GM23338 (cell line): ENCODE results near the gene ZNF628.

ENCODE experiments used
- CREB1 ChIP-seq: fragments of 250-450 bp; sonication (Bioruptor Pico); IDR thresholded peaks from 2 replicates; pipeline ENCODE4 v1.5.0; 2020; ENCODE audit warnings: low read depth, mild to moderate bottlenecking, moderate library complexity
- CTCF ChIP-seq, 2 experiments: fragments of 200-600 bp in 1 of 2; sonication (generic) in 1 of 2; conservative IDR thresholded peaks; 2 replicates each; pipeline versions ENCODE4 v1.5.1 to v1.6.1; 2016 to 2017; ENCODE audit warnings: antibody characterized with exemption in 2 of 2, low read depth in 2 of 2, mild to moderate bottlenecking in 2 of 2, moderate library complexity in 1 of 2
- ETS1 ChIP-seq: IDR thresholded peaks from 2 replicates; pipeline ENCODE4 v1.6.1; 2016; ENCODE audit warnings: antibody characterized with exemption
- EZH2 ChIP-seq: fragments of 200-600 bp; sonication (generic); IDR thresholded peaks from one replicate; pipeline ENCODE4 v1.8.0; 2017; ENCODE audit warnings: antibody characterized with exemption, mild to moderate bottlenecking, low read depth; ENCODE audit not compliant: unreplicated experiment
- EZH2phosphoT487 ChIP-seq: fragments of 200-600 bp; sonication (generic); IDR thresholded peaks from one replicate; pipeline ENCODE4 v1.8.1; 2018; ENCODE audit warnings: antibody characterized with exemption; ENCODE audit not compliant: unreplicated experiment
- JUNB ChIP-seq: IDR thresholded peaks from one replicate; pipeline ENCODE4 v1.6.1; 2016; ENCODE audit warnings: antibody characterized with exemption; ENCODE audit not compliant: unreplicated experiment
- NANOG ChIP-seq: IDR thresholded peaks from 2 replicates; pipeline ENCODE4 v1.6.1; 2016; ENCODE audit warnings: antibody characterized with exemption, borderline replicate concordance
- POLR2AphosphoS5 ChIP-seq: IDR thresholded peaks from 2 replicates; pipeline ENCODE4 v1.6.1; 2016; ENCODE audit warnings: antibody characterized with exemption, low read depth
- REST ChIP-seq: IDR thresholded peaks from one replicate; pipeline ENCODE4 v1.6.1; 2018; ENCODE audit warnings: antibody characterized with exemption; ENCODE audit not compliant: unreplicated experiment
- STAT1 ChIP-seq: IDR thresholded peaks from one replicate; pipeline ENCODE4 v1.6.1; 2016; ENCODE audit warnings: antibody characterized with exemption; ENCODE audit not compliant: unreplicated experiment
- ZNF114 ChIP-seq: fragments of 250-450 bp; sonication (Bioruptor Pico); IDR thresholded peaks from 2 replicates; pipeline ENCODE4 v1.5.0; 2020; ENCODE audit warnings: mild to moderate bottlenecking, moderate library complexity
- ZNF331 ChIP-seq: fragments of 250-450 bp; sonication (Bioruptor Pico); IDR thresholded peaks from 2 replicates; pipeline ENCODE4 v1.5.0; 2020; ENCODE audit warnings: low read depth, mild to moderate bottlenecking, moderate library complexity

DNA sequence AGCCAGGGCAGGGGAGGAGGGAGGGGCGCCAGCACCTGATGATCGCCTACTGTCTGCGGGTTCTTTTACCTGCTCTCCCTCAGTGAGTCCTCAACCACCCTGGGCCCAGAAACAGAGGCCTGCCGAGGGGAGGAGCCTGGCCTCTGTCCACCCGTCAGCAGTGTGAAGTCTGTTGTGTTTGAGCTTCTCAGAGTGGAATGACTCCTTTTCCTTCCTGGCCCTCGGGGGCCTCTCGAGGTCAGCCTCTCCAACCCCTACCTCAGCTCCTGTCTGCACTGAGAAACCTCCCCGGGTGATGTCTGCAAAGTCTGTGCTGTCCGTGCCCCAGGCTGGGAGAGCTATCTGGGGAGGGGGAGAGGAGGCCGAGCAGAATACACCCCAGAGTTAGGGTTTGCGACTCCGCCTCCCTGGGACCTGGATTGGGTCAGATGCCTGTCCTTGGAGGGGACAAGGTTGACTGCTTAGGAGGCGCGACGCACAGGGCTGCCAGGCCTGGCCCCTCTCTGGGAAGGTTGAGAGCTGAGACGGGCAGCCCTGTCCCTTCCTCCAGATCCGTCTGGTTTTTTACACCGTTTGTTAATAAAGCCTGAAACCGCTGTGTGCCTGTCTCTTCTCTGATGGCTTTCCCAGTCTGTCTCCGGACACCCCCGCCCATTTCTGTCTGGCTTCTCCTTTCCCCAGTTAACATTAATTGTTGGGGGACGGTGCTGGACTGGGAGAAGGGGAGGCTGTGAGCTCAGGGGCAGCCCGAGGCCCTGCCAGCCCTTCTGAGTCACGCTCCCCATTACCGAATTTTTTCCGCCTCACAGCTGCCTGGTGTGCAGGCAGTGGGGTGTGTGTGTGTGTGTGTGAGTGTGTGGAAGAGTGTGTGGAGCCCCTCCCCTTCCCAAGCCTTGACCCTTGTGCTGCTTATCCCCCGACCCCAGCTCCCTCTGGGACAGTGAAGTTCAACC, 10.8 kb downstream of the ZNF628 start:
- TF ChIP-seq CTCF (conservative IDR thresholded peaks at IDR 0.05; ENCODE audit: low read depth in 2 of 2) = no peak
- no peak; the same call in 1 of the 2 replicates for TF ChIP-seq POLR2AphosphoS5
- no peak for TF ChIP-seq EZH2
- TF ChIP-seq EZH2phosphoT487 = no peak
- no peak for TF ChIP-seq CREB1 (CRISPR knock-in tag)
- TF ChIP-seq JUNB = no peak
- no peak for TF ChIP-seq STAT1
- no peak for TF ChIP-seq ZNF331
- TF ChIP-seq REST = no peak
- TF ChIP-seq ETS1 = no peak
- TF ChIP-seq ZNF114 = no peak
- no peak for TF ChIP-seq NANOG
